BLaER1 treated with 17β-estradiol and CSF1 and Interleukin-3, amounts not matched to agents 10 nM and 100 nM (cell line): ENCODE results near the gene YEATS4.
"Not testable (repeated sequence)": the region's sequence is repeated elsewhere in the genome, so short reads cannot be mapped to it uniquely, and the experiment has no call there.

ENCODE experiments used
- H3K27ac ChIP-seq, 11 experiments: shearing (Covaris generic); formaldehyde crosslinking; 2 replicates each; pipeline ENCODE4 v1.8.1; 2022
- H3K27me3 ChIP-seq, 11 experiments: shearing (Covaris generic); formaldehyde crosslinking; 2 replicates each; pipeline ENCODE4 v1.8.1; 2022
- H3K36me3 ChIP-seq, 11 experiments: shearing (Covaris generic); formaldehyde crosslinking; 2 replicates each; pipeline ENCODE4 v1.8.1; 2022
- H3K4me1 ChIP-seq, 10 experiments: shearing (Covaris generic); formaldehyde crosslinking; 2 replicates each; pipeline ENCODE4 v1.8.1; 2022
- H3K4me2 ChIP-seq, 11 experiments: shearing (Covaris generic); formaldehyde crosslinking; 2 replicates each; pipeline ENCODE4 v1.8.1; 2022
- H3K4me3 ChIP-seq, 10 experiments: shearing (Covaris generic); formaldehyde crosslinking; 2 replicates each; pipeline ENCODE4 v1.8.1; 2022
- H3K9ac ChIP-seq, 11 experiments: shearing (Covaris generic); formaldehyde crosslinking; 2 replicates each; pipeline ENCODE4 v1.8.1; 2022
- H3K9me3 ChIP-seq, 11 experiments: shearing (Covaris generic); formaldehyde crosslinking; replicated peaks in 1 of 11; 2 replicates each; pipeline ENCODE4 v1.8.1; 2022
- H4K20me1 ChIP-seq, 11 experiments: shearing (Covaris generic); formaldehyde crosslinking; 2 replicates each; pipeline ENCODE4 v1.8.1; 2022
- Cebpa-rat ChIP-seq, 11 experiments: shearing (Covaris generic); IDR thresholded peaks; 2 replicates each; pipeline ENCODE4 v1.8.1; 2022

The YEATS4 gene

DNA sequence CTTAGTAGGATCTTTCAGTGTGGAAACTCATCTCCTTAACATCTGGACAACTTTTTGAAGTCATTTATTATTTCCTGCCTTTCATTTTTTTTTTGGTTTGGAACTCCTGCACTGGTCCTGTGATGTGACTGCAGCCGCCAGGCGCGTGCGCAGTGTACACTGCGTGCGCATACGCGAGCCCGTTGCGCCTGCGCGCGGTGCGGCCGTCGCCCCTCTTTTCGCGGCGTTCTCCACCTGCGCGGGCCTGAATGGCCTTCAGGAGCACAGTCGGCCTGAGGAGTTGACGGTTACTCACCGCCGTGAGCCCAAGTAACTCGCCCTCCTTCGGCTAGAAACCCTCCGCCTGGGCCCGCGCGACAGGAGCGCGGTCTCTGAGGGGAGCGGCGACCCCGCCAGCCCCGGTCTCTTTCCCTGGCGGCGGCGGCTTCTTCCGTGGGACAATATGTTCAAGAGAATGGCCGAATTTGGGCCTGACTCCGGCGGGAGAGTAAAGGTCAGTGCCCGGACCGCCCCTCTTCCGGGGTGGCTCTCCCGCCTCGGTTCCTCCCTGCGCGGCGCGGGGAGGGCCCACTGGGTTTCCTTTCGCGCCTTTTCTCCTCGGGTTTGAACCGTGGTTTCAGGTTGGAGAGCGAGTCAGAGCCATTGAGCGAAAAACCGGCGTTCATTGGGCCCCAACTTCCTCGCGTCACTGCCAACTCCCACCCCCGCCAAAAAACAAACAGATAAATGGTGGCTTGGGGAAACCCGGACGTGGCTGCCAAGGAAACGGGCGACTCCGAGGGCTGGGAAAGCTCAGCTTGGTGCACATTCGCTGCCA lies at the start of gene YEATS4:
YEATS4 (plus strand) TSS at position 213 of the 817 bp plus-strand sequence; CDS start at position 443, 230 bp downstream.
- H4K20me1 ChIP-seq, result peaks cover 0 to 8% (median 0%) of the 10 kb centered on the region in 11 experiments; a peak in 3 of 22 replicates
- H3K9ac ChIP-seq, result peak within 1 kb of the TSS; percentile 90 to 99 (median 95)
- H3K27me3 ChIP-seq, result no peaks in the 10 kb centered on the region
- no peak for TF ChIP-seq Cebpa-rat (IDR thresholded peaks at IDR 0.05)
- peak within 1 kb of the TSS; percentile 86 to 99 (median 96) for H3K27ac ChIP-seq
- H3K36me3 ChIP-seq, result peaks cover 12 to 39% (median 33%) of the 10 kb centered on the region in 11 experiments; a peak in 20 of 22 replicates
- no peaks in the 10 kb centered on the region for H3K9me3 ChIP-seq
- H3K4me1 ChIP-seq, result peaks cover 15 to 27% (median 21%) of the 10 kb centered on the region in 10 experiments
- peak within 1 kb of the TSS; percentile 74 to 92 (median 80) for H3K4me2 ChIP-seq
- H3K4me3 ChIP-seq, result peak within 1 kb of the TSS; percentile 77 to 95 (median 86)

DNA sequence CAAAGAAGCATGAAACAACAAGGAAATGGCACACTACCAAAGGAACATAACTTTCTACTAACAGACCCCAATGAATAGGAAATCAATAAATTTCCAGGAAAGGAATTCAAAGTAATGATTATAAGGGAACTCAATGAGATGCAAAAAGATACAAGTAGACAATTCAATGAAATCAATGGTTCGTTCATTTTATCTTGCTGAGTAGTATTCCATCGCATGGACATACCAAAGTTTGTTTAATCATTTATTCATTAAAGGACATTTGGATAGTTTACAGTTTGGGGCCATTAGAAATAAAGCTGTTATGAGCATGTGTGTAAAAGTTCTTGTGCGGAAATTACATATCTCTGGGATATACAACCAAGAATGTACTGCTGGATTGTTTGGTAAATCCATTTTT lies 46.3 kb upstream of the YEATS4 start:
- H3K36me3 ChIP-seq, result no peaks in the 10 kb centered on the region
- H3K9ac ChIP-seq, result no peak overlapping the region
- no peak for TF ChIP-seq Cebpa-rat (IDR thresholded peaks at IDR 0.05)
- no peak overlapping the region for H3K4me2 ChIP-seq
- no peak overlapping the region for H3K27ac ChIP-seq
- H3K4me3 ChIP-seq, result no peak overlapping the region
- H4K20me1 ChIP-seq, result no peaks in the 10 kb centered on the region
- H3K9me3 ChIP-seq, result peaks cover 37 to 50% (median 44%) of the 10 kb centered on the region in 11 experiments
- no peaks in the 10 kb centered on the region for H3K4me1 ChIP-seq
- no peaks in the 10 kb centered on the region for H3K27me3 ChIP-seq

DNA sequence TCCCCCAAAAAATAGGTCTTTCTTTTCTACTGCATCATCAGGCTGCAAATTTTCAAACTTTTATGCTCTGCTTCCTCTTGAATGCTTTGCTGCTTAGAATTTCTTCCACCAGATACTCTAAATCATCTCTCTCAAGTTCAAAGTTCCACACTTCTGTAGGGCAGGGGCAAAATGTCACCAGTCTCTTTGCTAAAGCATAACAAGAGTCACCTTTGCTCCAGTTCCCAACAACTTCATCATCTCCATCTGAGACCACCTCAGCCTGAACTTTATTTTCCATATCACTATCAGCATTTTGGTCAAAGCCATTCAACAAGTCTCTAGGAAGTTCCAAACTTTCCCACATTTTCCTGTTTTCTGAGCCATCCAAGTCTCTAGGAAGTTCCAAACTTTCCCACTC lies 42.8 kb upstream of the YEATS4 start:
- not testable (repeated sequence) for H3K9ac ChIP-seq, H3K27me3 ChIP-seq, H4K20me1 ChIP-seq, H3K36me3 ChIP-seq, H3K27ac ChIP-seq, H3K4me3 ChIP-seq, H3K4me2 ChIP-seq
- Histone ChIP-seq H3K9me3 (peaks cover 51 to 73% (median 64%) of the 10 kb centered on the region in 11 experiments), H3K4me1 (peaks cover 7 to 18% (median 13%) of the 10 kb centered on the region in 10 experiments)

- H3K4me3 ChIP-seq, H3K27me3 ChIP-seq, H3K9ac ChIP-seq, H3K27ac ChIP-seq, H3K36me3 ChIP-seq, H4K20me1 ChIP-seq, H3K4me2 ChIP-seq: not testable (repeated sequence)
- Histone ChIP-seq H3K9me3 (peaks cover 51 to 75% (median 66%) of the 10 kb centered on the region in 11 experiments), H3K4me1 (peaks cover 9 to 23% (median 18%) of the 10 kb centered on the region in 10 experiments)
Measured at GRCh38 chr12:69317233-69317632, 42.3 kb upstream of the YEATS4 start.

- Histone ChIP-seq H3K27ac (no peak overlapping the region), H4K20me1 (no peaks in the 10 kb centered on the region), H3K9me3 (peaks cover 47 to 76% (median 64%) of the 10 kb centered on the region in 11 experiments), H3K4me1 (peaks cover 9 to 33% (median 22%) of the 10 kb centered on the region in 10 experiments), H3K4me3 (no peak overlapping the region), H3K36me3 (no peaks in the 10 kb centered on the region; a peak in 1 of 22 replicates), H3K27me3 (no peaks in the 10 kb centered on the region), H3K9ac (no peak overlapping the region), H3K4me2 (no peak overlapping the region)
- TF ChIP-seq Cebpa-rat (IDR thresholded peaks at IDR 0.05), result no peak
Measured at GRCh38 chr12:69318225-69318624, 41.3 kb upstream of the YEATS4 start.

- Histone ChIP-seq H3K4me3 (peak overlapping the region in 2 of 10 experiments; percentile 12 to 28; a peak in 3 of 20 replicates), H3K36me3 (no peaks in the 10 kb centered on the region; a peak in 1 of 22 replicates), H3K9ac (peak overlapping the region in 5 of 11 experiments; percentile 15 to 73 (median 53); a peak in 8 of 22 replicates), H4K20me1 (no peaks in the 10 kb centered on the region), H3K4me1 (peaks cover 14 to 60% (median 30%) of the 10 kb centered on the region in 10 experiments), H3K4me2 (peak overlapping the region; percentile 39 to 85 (median 70); a peak in 21 of 22 replicates), H3K9me3 (peaks cover 31 to 59% (median 46%) of the 10 kb centered on the region in 11 experiments), H3K27me3 (no peaks in the 10 kb centered on the region), H3K27ac (peak overlapping the region in 10 of 11 experiments; percentile 36 to 86 (median 65); a peak in 20 of 22 replicates)
- no peak for TF ChIP-seq Cebpa-rat (IDR thresholded peaks at IDR 0.05)
Measured at GRCh38 chr12:69321351-69321750, 38.2 kb upstream of the YEATS4 start.

DNA sequence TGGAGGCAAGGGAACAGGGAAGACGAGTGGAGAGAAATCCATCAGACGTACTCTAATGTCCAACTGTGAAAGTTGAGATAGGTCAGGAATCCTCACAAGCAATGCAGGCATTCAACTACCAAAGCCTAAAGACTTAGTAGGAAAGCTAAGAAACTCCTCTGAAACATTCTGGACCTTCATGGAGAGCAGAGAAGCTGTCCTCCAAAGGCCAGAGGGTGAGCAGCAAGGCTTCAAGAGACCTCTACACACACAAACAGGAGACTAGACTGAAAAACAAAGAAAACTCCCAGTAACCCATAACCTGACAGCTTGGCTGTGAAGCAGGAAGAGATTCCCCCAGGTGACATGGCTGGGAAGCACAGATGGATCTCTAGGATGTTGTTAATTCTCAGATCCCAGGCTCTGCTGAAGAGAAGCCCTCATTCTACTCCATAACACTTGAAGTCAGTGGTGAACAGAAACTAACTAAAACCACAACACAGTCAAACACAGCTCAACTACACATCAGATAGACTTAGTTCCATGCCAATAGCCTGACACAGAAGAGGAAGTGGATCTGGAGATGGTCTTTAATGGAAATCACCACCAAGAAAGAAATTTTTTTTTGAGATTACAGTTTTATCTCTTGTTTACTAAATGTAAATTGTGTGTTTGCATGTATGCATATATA lies 34.6 kb upstream of the YEATS4 start:
- H3K27me3 ChIP-seq, result peaks cover 0 to 4% (median 0%) of the 10 kb centered on the region in 11 experiments; a peak in 2 of 22 replicates
- H3K4me3 ChIP-seq, result no peak overlapping the region
- peak overlapping the region in 4 of 11 experiments; percentile 15 to 59 (median 43); a peak in 4 of 22 replicates for H3K9ac ChIP-seq
- peak overlapping the region; percentile 14 to 84 (median 44); a peak in 14 of 22 replicates for H3K4me2 ChIP-seq
- H3K36me3 ChIP-seq, result no peaks in the 10 kb centered on the region; a peak in 1 of 22 replicates
- H4K20me1 ChIP-seq, result no peaks in the 10 kb centered on the region
- TF ChIP-seq Cebpa-rat (IDR thresholded peaks at IDR 0.05), result no peak
- H3K9me3 ChIP-seq, result peaks cover 5 to 24% (median 16%) of the 10 kb centered on the region in 11 experiments; a peak in 16 of 22 replicates
- peaks cover 14 to 78% (median 37%) of the 10 kb centered on the region in 10 experiments for H3K4me1 ChIP-seq
- peak overlapping the region in 6 of 11 experiments; percentile 15 to 80 (median 60); a peak in 12 of 22 replicates for H3K27ac ChIP-seq

DNA sequence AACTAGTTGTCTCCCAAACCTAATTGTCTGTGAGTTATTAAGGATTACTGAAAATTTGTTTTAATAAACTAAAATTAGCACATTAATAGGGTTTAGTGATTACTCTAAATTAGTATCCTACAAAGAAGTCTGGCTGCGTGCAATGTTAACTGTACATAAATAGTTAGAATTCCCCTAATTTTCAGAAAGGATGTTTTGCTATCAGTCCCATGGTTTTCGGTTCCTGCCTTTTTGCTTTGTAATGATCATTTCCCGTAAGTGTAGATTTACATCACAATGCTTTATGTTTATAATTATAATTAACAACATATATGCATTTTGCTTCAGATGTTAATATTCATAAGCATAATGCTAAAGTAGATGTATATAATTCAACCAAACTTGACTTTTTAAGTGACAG lies 31.1 kb upstream of the YEATS4 start:
- Histone ChIP-seq H3K4me2 (no peak overlapping the region), H4K20me1 (no peaks in the 10 kb centered on the region), H3K9me3 (0 out of 22 replicates have a peak, but pooled peaks cover 0 to 1% (median 0%) of the 10 kb centered on the region in 11 experiments), H3K27me3 (peaks cover 0 to 23% (median 13%) of the 10 kb centered on the region in 11 experiments; a peak in 17 of 22 replicates), H3K4me3 (no peak overlapping the region), H3K4me1 (peaks cover 5 to 72% (median 25%) of the 10 kb centered on the region in 10 experiments; a peak in 18 of 20 replicates), H3K9ac (no peak overlapping the region), H3K36me3 (no peaks in the 10 kb centered on the region), H3K27ac (no peak overlapping the region; a peak in 1 of 22 replicates)
- TF ChIP-seq Cebpa-rat (IDR thresholded peaks at IDR 0.05), result no peak
